Measurements from ENCODE around the gene ATP13A2.
A peak's percentile ranks its signal among the peaks of the same experiment; 100 is the strongest.

Gene ATP13A2

DNA sequence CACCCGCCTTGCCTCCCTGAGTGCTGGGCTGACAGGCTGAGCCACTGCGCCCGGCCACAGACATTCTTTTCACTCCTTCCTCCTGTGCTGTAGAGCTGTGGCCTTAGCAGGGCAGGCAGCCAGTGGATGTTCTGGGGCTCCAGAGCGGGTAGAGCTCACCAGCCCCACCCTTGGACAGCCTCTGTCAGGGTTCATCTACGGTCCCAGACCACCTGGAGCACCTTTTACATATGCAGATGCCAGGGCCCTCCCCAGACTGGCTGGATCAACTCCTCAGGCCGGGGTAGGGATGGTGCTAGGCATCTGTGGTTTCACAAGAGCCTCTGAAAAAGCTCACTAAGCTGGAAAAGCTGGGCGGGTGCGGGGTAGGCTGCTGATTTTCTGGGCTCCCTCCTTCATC, 4.6 kb downstream of the ATP13A2 start:
- no peak overlapping the region for H3K4me3 ChIP-seq (ENCODE audit: control insufficient read depth, low read depth, low read length)
- TF ChIP-seq, protein P1, sequence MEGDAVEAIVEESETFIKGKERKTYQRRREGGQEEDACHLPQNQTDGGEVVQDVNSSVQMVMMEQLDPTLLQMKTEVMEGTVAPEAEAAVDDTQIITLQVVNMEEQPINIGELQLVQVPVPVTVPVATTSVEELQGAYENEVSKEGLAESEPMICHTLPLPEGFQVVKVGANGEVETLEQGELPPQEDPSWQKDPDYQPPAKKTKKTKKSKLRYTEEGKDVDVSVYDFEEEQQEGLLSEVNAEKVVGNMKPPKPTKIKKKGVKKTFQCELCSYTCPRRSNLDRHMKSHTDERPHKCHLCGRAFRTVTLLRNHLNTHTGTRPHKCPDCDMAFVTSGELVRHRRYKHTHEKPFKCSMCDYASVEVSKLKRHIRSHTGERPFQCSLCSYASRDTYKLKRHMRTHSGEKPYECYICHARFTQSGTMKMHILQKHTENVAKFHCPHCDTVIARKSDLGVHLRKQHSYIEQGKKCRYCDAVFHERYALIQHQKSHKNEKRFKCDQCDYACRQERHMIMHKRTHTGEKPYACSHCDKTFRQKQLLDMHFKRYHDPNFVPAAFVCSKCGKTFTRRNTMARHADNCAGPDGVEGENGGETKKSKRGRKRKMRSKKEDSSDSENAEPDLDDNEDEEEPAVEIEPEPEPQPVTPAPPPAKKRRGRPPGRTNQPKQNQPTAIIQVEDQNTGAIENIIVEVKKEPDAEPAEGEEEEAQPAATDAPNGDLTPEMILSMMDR (IDR thresholded peaks at IDR 0.05; ENCODE audit: control insufficient read depth, insufficient read depth, low read depth, low read length, missing control alignments): no peak

DNA sequence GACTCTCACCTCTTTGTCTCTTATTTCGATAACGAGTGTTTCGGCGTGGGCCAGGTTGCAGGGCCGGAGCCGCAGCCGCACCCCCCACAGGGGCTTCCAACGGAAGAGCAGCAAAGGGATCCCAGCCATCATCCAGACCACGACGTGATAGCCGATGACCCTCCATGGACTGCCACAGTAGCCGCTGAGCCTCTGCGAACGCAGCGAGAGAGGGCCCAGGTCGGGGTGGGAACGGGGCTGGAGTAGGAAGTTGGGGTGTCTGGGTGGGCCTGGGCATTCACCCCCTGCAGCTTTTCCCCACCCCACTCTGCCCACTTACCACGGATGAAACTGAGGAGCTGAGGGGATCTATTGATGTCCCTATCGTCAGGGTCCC, 6.4 kb downstream of the ATP13A2 start:
- TF ChIP-seq, protein P1 (IDR thresholded peaks at IDR 0.05; ENCODE audit: control insufficient read depth, insufficient read depth, low read depth, low read length, missing control alignments): no peak
- DNase-seq (ENCODE audit: low read depth): no peak
- H3K4me3 ChIP-seq (ENCODE audit: control insufficient read depth, low read depth, low read length): no peak overlapping the region

More for the DNA sequence above, 4.6 kb downstream of the ATP13A2 start:
- no peak for DNase-seq (ENCODE audit: low read depth)

DNA sequence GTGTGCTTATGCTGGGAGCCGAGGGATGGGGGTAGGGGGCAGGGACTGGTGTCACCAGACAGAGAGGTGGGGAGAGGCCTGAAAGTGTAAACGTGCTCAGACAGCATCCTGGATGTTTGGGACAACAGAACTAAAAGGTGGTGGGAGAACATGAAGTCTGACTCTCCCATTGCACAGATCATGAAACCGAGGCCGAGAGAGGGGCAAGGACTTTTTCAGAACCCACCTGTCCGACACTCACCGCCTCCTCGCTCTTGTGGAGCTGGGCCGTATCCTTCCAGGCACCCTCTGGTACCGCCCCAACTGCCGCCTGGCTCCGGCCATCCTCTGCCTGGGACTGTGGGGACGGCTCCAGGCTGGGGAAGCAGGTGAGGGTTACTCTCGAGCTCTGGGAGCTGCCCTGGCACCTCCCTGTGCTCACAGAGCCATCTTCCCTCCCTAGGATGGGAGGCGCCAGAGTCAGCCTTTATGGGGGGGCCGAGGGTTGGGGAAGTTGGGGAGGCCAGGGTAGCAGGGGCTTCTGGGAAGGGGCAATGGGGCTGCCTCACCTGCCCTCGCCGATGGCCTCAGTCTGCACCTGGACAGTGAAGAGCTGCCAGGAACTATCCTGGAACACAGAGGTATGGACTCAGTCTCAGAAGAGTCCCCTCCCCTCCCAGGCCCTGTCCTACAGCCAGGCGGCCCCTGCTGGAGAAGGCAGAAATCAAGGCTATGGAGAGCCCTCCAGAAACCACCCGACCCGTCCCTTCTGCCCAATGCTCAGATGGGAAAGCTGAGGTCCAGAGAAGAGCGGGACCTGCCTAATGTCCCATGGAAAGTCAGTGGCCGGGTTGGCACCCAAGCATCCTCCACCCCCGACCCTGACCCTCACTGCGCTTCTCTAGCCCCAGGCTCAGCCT, 7.0 kb downstream of the ATP13A2 start:
- TF ChIP-seq, protein P1 (IDR thresholded peaks at IDR 0.05; ENCODE audit: control insufficient read depth, insufficient read depth, low read depth, low read length, missing control alignments): peak; percentile 22
- H3K4me3 ChIP-seq (ENCODE audit: control insufficient read depth, low read depth, low read length): no peak overlapping the region
- DNase-seq (ENCODE audit: low read depth): no peak

DNA sequence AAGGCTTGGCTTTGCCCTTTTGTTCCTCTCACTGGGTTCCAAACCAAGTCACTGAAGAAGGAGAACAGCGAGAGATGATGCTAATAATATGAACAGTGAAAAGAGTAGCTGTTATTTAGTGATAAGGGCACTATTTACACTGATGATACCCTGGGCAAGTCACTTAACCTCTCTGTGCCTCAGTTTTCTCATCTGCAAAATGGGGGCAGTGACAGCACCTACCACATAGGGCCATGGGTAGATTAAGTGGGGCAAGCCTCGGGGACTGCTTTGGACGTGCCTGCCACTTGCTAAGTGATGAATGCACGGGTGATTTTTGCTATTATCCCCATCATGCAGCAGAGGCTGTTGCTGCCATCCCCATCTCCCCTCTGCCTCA, 9.2 kb downstream of the ATP13A2 start:
- no peak for DNase-seq (ENCODE audit: low read depth)
- TF ChIP-seq, protein P1 (IDR thresholded peaks at IDR 0.05; ENCODE audit: control insufficient read depth, insufficient read depth, low read depth, low read length, missing control alignments): no peak
- H3K4me3 ChIP-seq (ENCODE audit: control insufficient read depth, low read depth, low read length): no peak overlapping the region

DNA sequence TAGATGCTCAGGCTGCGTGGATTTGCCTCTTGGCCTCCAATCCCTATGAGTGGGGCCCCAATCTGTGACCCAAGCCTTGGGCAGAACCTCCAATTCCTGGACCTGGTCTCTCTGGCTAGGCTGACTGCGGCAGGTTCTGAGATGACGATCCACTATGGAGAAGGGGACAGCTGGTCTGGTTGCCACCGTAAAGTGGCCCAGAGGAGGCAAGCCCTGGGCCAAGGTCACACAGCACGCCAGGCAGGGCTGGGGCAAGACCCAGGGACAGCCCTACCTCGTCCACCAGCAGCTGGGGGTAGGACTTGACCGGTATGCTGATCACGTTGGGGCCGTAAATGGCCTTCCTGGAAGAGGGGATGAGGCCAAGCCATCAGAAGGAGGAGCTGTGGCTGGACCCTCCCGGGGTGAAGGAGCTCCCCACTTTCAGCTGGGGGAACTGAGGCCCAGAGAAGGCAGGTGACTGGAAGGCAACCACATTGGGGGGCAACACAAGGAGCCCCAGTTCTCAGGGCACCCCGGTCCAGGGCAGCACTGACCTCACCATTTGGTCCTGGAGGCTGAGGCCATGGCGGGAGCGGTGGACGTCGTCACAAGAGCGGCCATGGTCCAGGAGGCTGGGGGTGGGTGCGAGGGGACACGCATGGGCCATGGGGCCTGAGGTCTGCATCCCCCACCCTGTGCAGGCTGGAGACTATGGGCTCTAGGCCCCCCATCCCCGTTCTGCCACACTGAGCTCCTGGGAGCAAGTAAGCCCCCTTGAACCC, 9.8 kb downstream of the ATP13A2 start:
- H3K4me3 ChIP-seq (ENCODE audit: control insufficient read depth, low read depth, low read length): no peak overlapping the region
- DNase-seq (ENCODE audit: low read depth): no peak
- TF ChIP-seq, protein P1 (IDR thresholded peaks at IDR 0.05; ENCODE audit: control insufficient read depth, insufficient read depth, low read depth, low read length, missing control alignments): no peak

DNA sequence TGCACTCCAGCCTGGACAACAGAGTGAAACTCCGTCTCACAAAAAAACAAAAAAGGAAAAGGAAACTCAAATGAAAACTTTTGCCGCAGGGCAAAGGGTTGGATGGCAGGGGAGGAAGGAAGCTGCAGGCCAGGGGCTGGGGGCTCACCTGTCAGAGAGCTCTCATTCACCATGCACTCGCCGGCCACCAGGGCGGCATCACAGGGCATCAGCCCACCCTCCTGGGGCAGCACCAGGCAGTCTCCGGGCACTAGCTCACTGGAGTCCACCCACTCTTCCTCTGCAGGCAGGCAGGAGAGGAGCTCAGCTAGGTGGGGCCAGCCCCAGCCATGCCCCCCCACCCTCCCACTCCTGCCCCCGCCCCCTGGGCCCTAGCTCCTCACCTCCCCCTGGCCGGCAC, 11.9 kb downstream of the ATP13A2 start:
- H3K4me3 ChIP-seq (ENCODE audit: control insufficient read depth, low read depth, low read length): no peak overlapping the region
- TF ChIP-seq, protein P1 (IDR thresholded peaks at IDR 0.05; ENCODE audit: control insufficient read depth, insufficient read depth, low read depth, low read length, missing control alignments): no peak
- DNase-seq (ENCODE audit: low read depth): no peak
